Esophagus muscularis mucosa (tissue), 4 donors: ENCODE results near the gene RND3. TPM values are rescaled to one million over a fixed set of nuclear protein-coding genes. Genes with fewer than 3 reads are reported as not detected.

Source experiments
- DNase-seq: peaks from one replicate; pipeline ENCODE4 v3.0.0-alpha.2; 2017; ENCODE audit errors: extremely low spot score
- H3K27ac ChIP-seq, 4 donors: fragments of 200-600 bp; sonication (generic); replicated peaks in 1 of 4; 1 replicate in 3 of 4; 2 replicates in 1 of 4; pipeline ENCODE4 v1.5.1; 2016 to 2019; ENCODE audit warnings: mild to moderate bottlenecking in 1 of 4
- H3K27me3 ChIP-seq, 4 donors: fragments of 200-600 bp; sonication (generic); one replicate each; pipeline versions ENCODE4 v1.5.1 to v1.6.0; 2016 to 2019
- H3K36me3 ChIP-seq, 4 donors: fragments of 200-600 bp; sonication (generic); one replicate each; pipeline ENCODE4 v1.5.1; 2016 to 2019
- H3K4me1 ChIP-seq, 4 donors: fragments of 200-600 bp; sonication (generic); one replicate each; pipeline ENCODE4 v1.5.1; 2016 to 2019
- H3K4me3 ChIP-seq, 4 donors: fragments of 200-600 bp; sonication (generic); 1 replicate in 2 of 4; 2 replicates in 2 of 4; pipeline ENCODE4 v1.5.1; 2016 to 2019; ENCODE audit warnings: mild to moderate bottlenecking in 4 of 4, moderate library complexity in 1 of 4
- H3K9me3 ChIP-seq, 4 donors: fragments of 200-600 bp; sonication (generic); 1 replicate in 3 of 4; 2 replicates in 1 of 4; pipeline ENCODE4 v1.5.1; 2016 to 2019
- EP300 ChIP-seq: sonication (generic); formaldehyde crosslinking; IDR thresholded peaks from one replicate; pipeline ENCODE4 v1.6.1; 2017; ENCODE audit warnings: antibody characterized with exemption
- POLR2A ChIP-seq: fragments of 450-650 bp; IDR thresholded peaks from one replicate; pipeline ENCODE4 v1.6.1; 2017; ENCODE audit warnings: antibody characterized with exemption, moderate library complexity, mild to moderate bottlenecking, low read depth
- POLR2AphosphoS5 ChIP-seq, 2 donors: sonication (generic); formaldehyde crosslinking; IDR thresholded peaks; one replicate each; pipeline ENCODE4 v1.6.1; 2017; ENCODE audit warnings: antibody characterized with exemption in 2 of 2
- WGBS: methylation state at CpG from one replicate; pipeline ENCODE4 v1.1.5; 2018; 5-methylcytosine and 5-hydroxymethylcytosine counted together
- intact Hi-C: fragments of 100-400 bp; cut with DNase I; formaldehyde crosslinking; loops from one replicate; pipeline ENCODE4 v1.15.1; 2023
- total RNA-seq, 4 donors: library from RNA; depleted of rRNA; stranded (reverse); fragments of >200 nt; gene quantifications; one replicate each; pipeline versions ENCODE4 v1.1.0 to v1.2.1, GENCODE V29; 2016
- TF ChIP-seq, protein P1 (sequence below), 3 experiments: fragments of 200-600 bp in 2 of 3; fragments of 450-650 bp in 1 of 3; sonication (generic) in 2 of 3; IDR thresholded peaks; one replicate each; pipeline ENCODE4 v1.5.1; 2017 to 2019; ENCODE audit warnings: antibody characterized with exemption in 3 of 3, mild to moderate bottlenecking in 2 of 3, moderate library complexity in 1 of 3

RND3 gene
- total RNA-seq, 4 donors from 2014 or later = 39.6 to 219 (median 73.5) TPM

DNA sequence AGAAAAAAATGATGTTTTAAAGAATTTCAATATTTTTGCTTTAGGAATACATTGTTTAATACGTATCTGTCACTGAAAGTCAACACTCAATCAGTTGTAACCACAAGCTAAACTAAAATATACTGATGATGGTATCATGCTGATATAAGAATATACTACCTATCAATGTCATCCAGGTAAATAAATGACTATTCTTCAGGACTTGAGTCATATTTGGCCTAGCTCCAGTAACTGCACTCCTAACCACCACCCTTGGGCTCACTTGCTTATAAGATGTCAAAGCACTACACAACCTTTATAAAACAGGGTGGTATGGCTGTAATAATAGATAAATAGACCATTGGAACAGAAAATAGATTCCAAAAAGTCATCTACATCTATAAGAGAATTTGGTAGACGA lies 48.8 kb downstream of the RND3 start:
- Histone ChIP-seq H3K36me3 (no peaks in the 10 kb centered on the region), H3K9me3 (no peaks in the 10 kb centered on the region), H3K27ac (no peak overlapping the region), H3K27me3 (no peaks in the 10 kb centered on the region), H3K4me1 (no peaks in the 10 kb centered on the region), H3K4me3 (no peak overlapping the region)
- intact Hi-C loops = no loop called here
- TF ChIP-seq POLR2AphosphoS5 (IDR thresholded peaks at IDR 0.05) = no peak
- TF ChIP-seq EP300 = no peak
- TF ChIP-seq POLR2A = no peak
- TF ChIP-seq, protein P1, sequence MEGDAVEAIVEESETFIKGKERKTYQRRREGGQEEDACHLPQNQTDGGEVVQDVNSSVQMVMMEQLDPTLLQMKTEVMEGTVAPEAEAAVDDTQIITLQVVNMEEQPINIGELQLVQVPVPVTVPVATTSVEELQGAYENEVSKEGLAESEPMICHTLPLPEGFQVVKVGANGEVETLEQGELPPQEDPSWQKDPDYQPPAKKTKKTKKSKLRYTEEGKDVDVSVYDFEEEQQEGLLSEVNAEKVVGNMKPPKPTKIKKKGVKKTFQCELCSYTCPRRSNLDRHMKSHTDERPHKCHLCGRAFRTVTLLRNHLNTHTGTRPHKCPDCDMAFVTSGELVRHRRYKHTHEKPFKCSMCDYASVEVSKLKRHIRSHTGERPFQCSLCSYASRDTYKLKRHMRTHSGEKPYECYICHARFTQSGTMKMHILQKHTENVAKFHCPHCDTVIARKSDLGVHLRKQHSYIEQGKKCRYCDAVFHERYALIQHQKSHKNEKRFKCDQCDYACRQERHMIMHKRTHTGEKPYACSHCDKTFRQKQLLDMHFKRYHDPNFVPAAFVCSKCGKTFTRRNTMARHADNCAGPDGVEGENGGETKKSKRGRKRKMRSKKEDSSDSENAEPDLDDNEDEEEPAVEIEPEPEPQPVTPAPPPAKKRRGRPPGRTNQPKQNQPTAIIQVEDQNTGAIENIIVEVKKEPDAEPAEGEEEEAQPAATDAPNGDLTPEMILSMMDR (IDR thresholded peaks at IDR 0.05) = no peak
- 97% methylated on average over 2 of the region's 2 CpGs for whole genome bisulfite sequencing
- no peak for DNase-seq

DNA sequence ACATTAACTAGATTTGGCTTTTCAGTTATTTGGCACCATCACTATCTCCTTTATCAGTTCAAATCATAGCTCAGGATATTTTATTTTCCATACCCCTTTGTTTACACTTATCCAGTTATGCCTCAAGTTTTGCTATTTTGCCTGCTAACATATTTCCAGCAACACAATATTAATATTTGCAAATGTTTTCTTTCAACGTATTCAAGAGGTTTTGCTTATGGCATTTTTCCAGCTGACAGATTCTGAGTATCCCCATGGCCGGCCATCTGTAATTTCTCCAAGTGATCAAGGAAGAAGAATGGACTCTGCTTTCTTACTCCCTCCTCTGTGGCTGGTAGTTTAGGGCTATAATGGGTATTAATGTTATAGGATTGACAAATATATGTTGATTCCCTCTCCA lies 49.4 kb downstream of the RND3 start:
- Histone ChIP-seq H3K4me1 (no peaks in the 10 kb centered on the region), H3K27me3 (no peaks in the 10 kb centered on the region), H3K36me3 (no peaks in the 10 kb centered on the region), H3K4me3 (no peak overlapping the region), H3K9me3 (no peaks in the 10 kb centered on the region), H3K27ac (no peak overlapping the region)
- DNase-seq = no peak
- TF ChIP-seq EP300 (no peak), POLR2A (no peak), POLR2AphosphoS5 (IDR thresholded peaks at IDR 0.05) (no peak)
- TF ChIP-seq, protein P1 (IDR thresholded peaks at IDR 0.05) = no peak
- 60% methylated on average over 2 of the region's 2 CpGs for WGBS
- intact Hi-C loops = no loop called here

DNA sequence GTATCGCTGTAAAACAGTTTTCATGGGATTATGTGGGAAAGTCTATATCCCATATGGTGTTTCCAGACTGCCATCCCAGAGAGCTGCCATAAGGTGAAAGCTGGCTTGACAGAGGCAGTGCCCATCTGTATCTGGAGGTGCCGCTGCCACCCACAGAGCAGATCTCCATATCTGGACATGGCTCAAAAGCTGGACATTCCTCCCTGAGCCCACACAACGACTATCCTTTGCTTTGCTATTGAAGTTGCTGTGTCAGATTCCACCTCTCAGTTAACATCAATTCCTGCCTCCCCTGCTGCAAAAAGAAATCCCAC lies 55.2 kb downstream of the RND3 start:
- intact Hi-C loops = no loop called here
- Histone ChIP-seq H3K27me3 (no peaks in the 10 kb centered on the region), H3K36me3 (no peaks in the 10 kb centered on the region), H3K9me3 (no peaks in the 10 kb centered on the region), H3K4me3 (no peak overlapping the region), H3K4me1 (no peaks in the 10 kb centered on the region), H3K27ac (no peak overlapping the region)
- 88% methylated on average over 3 of the region's 3 CpGs for WGBS
- DNase-seq = no peak
- no peak for TF ChIP-seq POLR2A
- no peak for TF ChIP-seq POLR2AphosphoS5 (IDR thresholded peaks at IDR 0.05)
- TF ChIP-seq EP300 = no peak
- TF ChIP-seq, protein P1 (IDR thresholded peaks at IDR 0.05) = no peak

DNA sequence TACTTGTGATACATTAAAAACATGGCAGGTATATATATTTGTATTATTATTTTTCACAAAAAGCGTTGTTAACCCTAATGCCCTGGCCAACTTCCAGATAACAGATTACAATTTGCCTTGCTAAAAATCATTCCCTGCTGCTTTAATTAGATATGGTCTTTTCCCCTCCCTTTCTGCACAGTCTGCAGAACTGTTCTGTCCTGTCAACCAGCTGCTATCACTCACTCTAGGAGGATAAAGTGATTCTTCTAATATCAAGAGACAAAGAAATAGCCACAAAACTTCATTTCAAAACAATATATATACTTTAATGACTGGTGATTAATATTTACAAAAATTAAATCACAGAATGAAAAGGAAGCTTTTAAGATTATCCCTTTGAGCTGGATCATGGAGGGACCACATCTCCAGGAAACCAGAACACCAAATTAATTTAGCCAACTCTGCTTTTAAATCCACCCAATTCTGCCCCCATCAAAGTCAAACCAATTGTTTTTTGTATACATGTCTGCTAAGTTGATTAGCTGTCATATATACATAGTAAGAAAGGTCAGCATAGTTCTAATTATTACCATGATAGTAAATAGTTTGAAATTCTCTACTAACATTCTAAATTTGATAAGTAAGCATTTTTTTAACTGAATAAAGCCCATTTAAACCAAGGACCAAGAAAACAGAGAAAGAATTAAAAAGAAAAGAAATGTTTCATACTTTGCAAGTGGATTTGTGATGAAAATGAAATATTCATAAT lies 55.7 kb downstream of the RND3 start:
- no peaks in the 10 kb centered on the region for H3K27me3 ChIP-seq
- TF ChIP-seq POLR2AphosphoS5 (IDR thresholded peaks at IDR 0.05) (no peak), EP300 (no peak), POLR2A (no peak)
- TF ChIP-seq, protein P1 (IDR thresholded peaks at IDR 0.05) = no peak
- intact Hi-C loops = no loop called here

DNA sequence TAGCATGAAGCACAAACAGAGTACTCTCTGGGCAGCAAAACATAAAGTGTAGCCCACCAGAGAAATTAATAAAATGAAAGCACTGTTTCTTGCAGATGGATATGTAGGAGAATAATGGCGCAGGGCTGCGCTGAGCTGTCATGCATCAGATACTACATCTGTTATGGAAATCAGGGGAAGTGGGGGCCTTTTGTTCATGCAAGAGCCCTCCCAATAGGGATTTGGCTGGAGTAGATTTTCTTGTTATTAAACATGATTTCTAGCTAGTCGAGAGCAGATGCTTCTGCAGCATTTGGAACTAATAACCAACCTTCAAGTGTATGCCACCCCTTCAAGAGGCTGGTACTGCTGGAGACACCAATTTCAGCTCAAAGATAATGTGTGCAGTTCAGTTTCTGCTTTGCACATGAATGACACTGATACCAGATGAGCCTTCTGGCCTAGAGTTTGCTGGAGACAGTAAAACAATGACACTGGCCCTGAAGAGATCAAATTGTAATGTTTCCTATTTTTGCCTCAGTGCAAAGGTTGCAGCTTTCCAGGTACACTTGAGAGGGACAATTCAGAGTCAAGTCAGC lies 58.0 kb downstream of the RND3 start:
- WGBS = 88% methylated on average over 3 of the region's 3 CpGs
- no peak for DNase-seq
- no peaks in the 10 kb centered on the region for H3K4me1 ChIP-seq
- H3K27me3 ChIP-seq = no peaks in the 10 kb centered on the region
- H3K27ac ChIP-seq = no peak overlapping the region
- TF ChIP-seq, protein P1 (IDR thresholded peaks at IDR 0.05) = no peak
- TF ChIP-seq EP300 (no peak), POLR2AphosphoS5 (IDR thresholded peaks at IDR 0.05) (no peak), POLR2A (no peak)
- H3K4me3 ChIP-seq = no peak overlapping the region
- no peaks in the 10 kb centered on the region for H3K36me3 ChIP-seq
- no peaks in the 10 kb centered on the region for H3K9me3 ChIP-seq
- intact Hi-C loops = loop anchor here (10.0 kb wide), 1 partner anchor 185 kb away; no protein-coding TSS in a partner anchor

More for the DNA sequence above, 55.7 kb downstream of the RND3 start:
- no peak overlapping the region for H3K4me3 ChIP-seq
- H3K36me3 ChIP-seq = no peaks in the 10 kb centered on the region
- WGBS = 75% methylated on average over 1 of the region's 1 CpG
- DNase-seq = no peak
- no peak overlapping the region for H3K27ac ChIP-seq
- H3K4me1 ChIP-seq = no peaks in the 10 kb centered on the region
- no peaks in the 10 kb centered on the region for H3K9me3 ChIP-seq
